ENCODE results near the gene RIMBP2.

Gene RIMBP2

GRCh38 chr12:130696379-130697100 lies 19.6 kb downstream of the RIMBP2 start:
- no peak overlapping the region for H3K27ac ChIP-seq (ENCODE audit: extremely low read depth, low read depth, low read length)
- POLR2A ChIA-PET, result no interaction called here
- no peak for TF ChIP-seq ZNF19 (tag by site-specific recombination; IDR thresholded peaks at IDR 0.05; ENCODE audit: low read depth)
- no peak for TF ChIP-seq ZNF626 (tag by site-specific recombination; IDR thresholded peaks at IDR 0.05)
- no peak for TF ChIP-seq ZEB2 (tag by site-specific recombination; IDR thresholded peaks at IDR 0.05)
- TF ChIP-seq ZNF26 (tag by site-specific recombination; IDR thresholded peaks at IDR 0.05), result no peak
- no peak for TF ChIP-seq ZNF548 (tag by site-specific recombination; IDR thresholded peaks at IDR 0.05)
- TF ChIP-seq PRDM1 (tag by site-specific recombination; IDR thresholded peaks at IDR 0.05), result no peak
- TF ChIP-seq ZNF704 (tag by site-specific recombination; IDR thresholded peaks at IDR 0.05), result no peak
- no peak for TF ChIP-seq ZNF221 (tag by site-specific recombination; IDR thresholded peaks at IDR 0.05; ENCODE audit: borderline replicate concordance)
- TF ChIP-seq GLI4 (tag by site-specific recombination; IDR thresholded peaks at IDR 0.05), result no peak
- TF ChIP-seq ZNF473 (tag by site-specific recombination; IDR thresholded peaks at IDR 0.05), result no peak
- no peak for TF ChIP-seq ZNF843 (tag by site-specific recombination; IDR thresholded peaks at IDR 0.05)
- no peak for TF ChIP-seq OVOL3 (tag by site-specific recombination; IDR thresholded peaks at IDR 0.05)
- no peak for TF ChIP-seq ZFHX2 (tag by site-specific recombination; conservative IDR thresholded peaks at IDR 0.05)
- TF ChIP-seq ZNF148 (tag by site-specific recombination; IDR thresholded peaks at IDR 0.05; ENCODE audit: borderline replicate concordance), result no peak
- TF ChIP-seq ZNF266 (tag by site-specific recombination; IDR thresholded peaks at IDR 0.05; ENCODE audit: low read depth), result no peak
- TF ChIP-seq ZSCAN18 (tag by site-specific recombination; IDR thresholded peaks at IDR 0.05), result no peak
- no peaks in the 10 kb centered on the region for H3K36me3 ChIP-seq (ENCODE audit: control insufficient read depth in 2 of 2, insufficient read depth in 1 of 2, low read length in 2 of 2)
- no peaks in the 10 kb centered on the region for H3K9me3 ChIP-seq (ENCODE audit: control insufficient read depth, insufficient read depth, low read depth, low read length)
- no peaks in the 10 kb centered on the region for H3K4me1 ChIP-seq (ENCODE audit: control insufficient read depth, insufficient read depth, low read length)
- no peak overlapping the region for H3K4me3 ChIP-seq (ENCODE audit: low read depth, low read length)
- CTCF ChIA-PET, result no interaction called here

GRCh38 chr12:130695061-130695460 lies 21.0 kb downstream of the RIMBP2 start:
- Histone ChIP-seq H3K9me3 (ENCODE audit: control insufficient read depth, insufficient read depth, low read depth, low read length) (no peaks in the 10 kb centered on the region), H3K4me1 (ENCODE audit: control insufficient read depth, insufficient read depth, low read length) (no peaks in the 10 kb centered on the region), H3K27ac (ENCODE audit: extremely low read depth, low read depth, low read length) (no peak overlapping the region), H3K36me3 (ENCODE audit: control insufficient read depth in 2 of 2, insufficient read depth in 1 of 2, low read length in 2 of 2) (no peaks in the 10 kb centered on the region), H3K4me3 (ENCODE audit: low read depth, low read length) (no peak overlapping the region)
- POLR2A ChIA-PET, result no interaction called here
- CTCF ChIA-PET, result no interaction called here
- TF ChIP-seq ZNF138 (tag by site-specific recombination; IDR thresholded peaks at IDR 0.05; ENCODE audit: borderline replicate concordance), result no peak
- no peak for TF ChIP-seq ZNF558 (tag by site-specific recombination; IDR thresholded peaks at IDR 0.05)
- TF ChIP-seq MEIS1 (CRISPR knock-in tag; IDR thresholded peaks at IDR 0.05; ENCODE audit: borderline replicate concordance), result no peak
- TF ChIP-seq ZNF473 (tag by site-specific recombination; IDR thresholded peaks at IDR 0.05), result no peak
- TF ChIP-seq GLI2 (tag by site-specific recombination; IDR thresholded peaks at IDR 0.05; ENCODE audit: borderline replicate concordance, low read depth), result no peak
- no peak for TF ChIP-seq HOXC10 (CRISPR knock-in tag; IDR thresholded peaks at IDR 0.05)

Measured in HEK293 (cell line).